HUES6 (cell line): Measurements from ENCODE around the gene GDF3.
"Not testable (repeated sequence)": the region's sequence is repeated elsewhere in the genome, so short reads cannot be mapped to it uniquely, and the experiment has no call there.

Experiments
- H3K27ac ChIP-seq: 2 replicates; pipeline ENCODE4 v1.7.0; 2013; ENCODE audit warnings: low read depth, mild to moderate bottlenecking, low read length, inconsistent platforms
- H3K27me3 ChIP-seq: 2 replicates; pipeline ENCODE4 v1.6.1; 2013; ENCODE audit warnings: low read length; ENCODE audit not compliant: control insufficient read depth, insufficient read depth
- H3K36me3 ChIP-seq: 2 replicates; pipeline ENCODE4 v1.6.1; 2013; ENCODE audit warnings: low read length; ENCODE audit not compliant: control insufficient read depth, insufficient read depth
- H3K4me1 ChIP-seq: 2 replicates; pipeline ENCODE4 v1.6.1; 2013; ENCODE audit warnings: low read length; ENCODE audit not compliant: control insufficient read depth, insufficient read depth
- H3K4me3 ChIP-seq: 2 replicates; pipeline ENCODE4 v1.5.1; 2013; ENCODE audit warnings: low read depth, low read length
- H3K9ac ChIP-seq: one replicate; pipeline ENCODE4 v1.6.1; 2013; ENCODE audit warnings: mild to moderate bottlenecking, low read length
- H3K9me3 ChIP-seq: 2 replicates; pipeline ENCODE4 v1.6.1; 2013; ENCODE audit warnings: low read depth, low read length; ENCODE audit not compliant: control insufficient read depth, insufficient read depth

The GDF3 gene

DNA sequence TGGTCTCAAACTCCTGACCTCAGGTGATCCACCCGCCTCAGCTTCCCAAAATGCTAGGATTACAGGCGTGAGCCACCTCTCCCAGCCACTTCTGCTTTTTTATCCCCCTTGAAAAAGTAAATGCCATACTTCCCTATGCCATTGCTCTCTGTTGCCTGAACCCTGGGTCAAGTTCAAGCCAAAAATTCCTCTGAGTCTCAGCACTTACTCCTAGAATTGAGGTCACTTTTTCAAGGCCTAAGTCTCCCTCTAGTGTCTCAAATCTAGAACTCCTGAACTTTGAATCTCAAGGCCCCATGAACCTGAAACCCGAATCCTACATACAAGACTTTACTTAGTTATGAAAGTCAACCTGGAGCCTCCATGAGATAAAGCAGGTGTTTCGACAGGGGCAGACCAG, 28.4 kb downstream of the GDF3 start:
- Histone ChIP-seq H3K9me3 (no peaks in the 10 kb centered on the region), H3K27ac (no peak overlapping the region)

GRCh38 chr12:7666595-7666994, 29.0 kb downstream of the GDF3 start:
- H3K4me1 ChIP-seq, result no peaks in the 10 kb centered on the region
- H3K36me3 ChIP-seq, result no peaks in the 10 kb centered on the region
- H3K9ac ChIP-seq, result no peak overlapping the region
- no peaks in the 10 kb centered on the region for H3K9me3 ChIP-seq
- no peak overlapping the region for H3K27ac ChIP-seq
- no peaks in the 10 kb centered on the region for H3K27me3 ChIP-seq
- H3K4me3 ChIP-seq, result no peak overlapping the region

More for the DNA sequence above, 28.4 kb downstream of the GDF3 start:
- no peaks in the 10 kb centered on the region for H3K4me1 ChIP-seq
- no peaks in the 10 kb centered on the region for H3K36me3 ChIP-seq
- H3K27me3 ChIP-seq, result no peaks in the 10 kb centered on the region
- no peak overlapping the region for H3K4me3 ChIP-seq
- no peak overlapping the region for H3K9ac ChIP-seq

DNA sequence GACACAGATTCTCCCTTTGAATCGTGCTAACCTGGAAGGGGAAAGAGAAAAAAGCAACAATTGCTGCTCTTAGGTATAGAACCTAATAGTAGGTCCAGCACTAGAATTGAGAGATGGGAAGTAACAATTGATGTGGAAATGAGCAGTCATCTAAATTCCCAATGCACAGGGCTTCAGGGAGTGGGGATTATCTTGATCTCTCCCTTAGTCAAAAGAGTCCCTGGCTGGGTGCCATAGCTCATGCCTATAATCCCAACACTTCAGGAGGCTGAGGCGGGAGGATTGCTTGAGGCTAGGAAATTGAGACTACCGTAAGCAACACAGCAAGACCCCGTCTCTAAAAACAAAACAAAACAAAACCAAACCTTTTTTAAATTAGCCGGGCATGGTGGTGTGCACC, 33.8 kb downstream of the GDF3 start:
- no peaks in the 10 kb centered on the region for H3K4me1 ChIP-seq
- H3K9ac ChIP-seq, result no peak overlapping the region
- H3K27me3 ChIP-seq, result no peaks in the 10 kb centered on the region
- H3K36me3 ChIP-seq, result no peaks in the 10 kb centered on the region
- H3K4me3 ChIP-seq, result no peak overlapping the region
- H3K9me3 ChIP-seq, result no peaks in the 10 kb centered on the region
- H3K27ac ChIP-seq, result no peak overlapping the region

DNA sequence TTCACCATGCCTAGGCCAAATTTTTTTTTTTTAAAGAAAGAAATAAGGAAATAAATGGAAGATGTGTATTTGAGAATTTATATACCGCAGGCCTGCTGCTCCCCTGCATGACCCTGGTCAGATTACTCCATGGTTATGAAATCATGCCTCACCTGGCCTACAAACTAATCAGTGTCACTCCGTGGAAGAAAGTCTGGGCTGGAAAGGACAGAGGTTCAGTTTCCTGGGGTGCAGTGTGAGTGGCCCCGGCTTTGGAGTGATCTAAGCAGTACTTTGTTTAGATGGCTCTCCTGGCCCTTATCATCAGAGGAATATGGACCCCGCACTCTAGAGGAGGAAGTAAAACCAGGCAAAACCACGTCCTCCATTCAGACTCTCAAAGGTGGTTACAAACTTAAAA, 39.5 kb downstream of the GDF3 start:
- no peaks in the 10 kb centered on the region for H3K9me3 ChIP-seq
- H3K9ac ChIP-seq, result no peak overlapping the region
- H3K4me1 ChIP-seq, result no peaks in the 10 kb centered on the region
- H3K27me3 ChIP-seq, result no peaks in the 10 kb centered on the region
- H3K27ac ChIP-seq, result no peak overlapping the region
- no peaks in the 10 kb centered on the region for H3K36me3 ChIP-seq
- no peak overlapping the region for H3K4me3 ChIP-seq

GRCh38 chr12:7650091-7650490, 45.5 kb downstream of the GDF3 start:
- Histone ChIP-seq H3K4me1 (peaks cover 14% of the 10 kb centered on the region), H3K27me3 (no peaks in the 10 kb centered on the region), H3K9me3 (no peaks in the 10 kb centered on the region), H3K27ac (no peak overlapping the region), H3K36me3 (no peaks in the 10 kb centered on the region), H3K9ac (no peak overlapping the region), H3K4me3 (no peak overlapping the region)

GRCh38 chr12:7647071-7647470, 48.5 kb downstream of the GDF3 start:
- Histone ChIP-seq H3K9me3 (no peaks in the 10 kb centered on the region), H3K27ac (no peak overlapping the region), H3K4me1 (peaks cover 28% of the 10 kb centered on the region), H3K36me3 (no peaks in the 10 kb centered on the region), H3K9ac (no peak overlapping the region), H3K4me3 (no peak overlapping the region), H3K27me3 (no peaks in the 10 kb centered on the region)

- Histone ChIP-seq H3K9me3 (no peaks in the 10 kb centered on the region), H3K9ac (no peak overlapping the region), H3K36me3 (no peaks in the 10 kb centered on the region), H3K27me3 (no peaks in the 10 kb centered on the region), H3K4me1 (peaks cover 35% of the 10 kb centered on the region), H3K4me3 (no peak overlapping the region), H3K27ac (no peak overlapping the region)
Measured at GRCh38 chr12:7646178-7646475, 49.4 kb downstream of the GDF3 start.

DNA sequence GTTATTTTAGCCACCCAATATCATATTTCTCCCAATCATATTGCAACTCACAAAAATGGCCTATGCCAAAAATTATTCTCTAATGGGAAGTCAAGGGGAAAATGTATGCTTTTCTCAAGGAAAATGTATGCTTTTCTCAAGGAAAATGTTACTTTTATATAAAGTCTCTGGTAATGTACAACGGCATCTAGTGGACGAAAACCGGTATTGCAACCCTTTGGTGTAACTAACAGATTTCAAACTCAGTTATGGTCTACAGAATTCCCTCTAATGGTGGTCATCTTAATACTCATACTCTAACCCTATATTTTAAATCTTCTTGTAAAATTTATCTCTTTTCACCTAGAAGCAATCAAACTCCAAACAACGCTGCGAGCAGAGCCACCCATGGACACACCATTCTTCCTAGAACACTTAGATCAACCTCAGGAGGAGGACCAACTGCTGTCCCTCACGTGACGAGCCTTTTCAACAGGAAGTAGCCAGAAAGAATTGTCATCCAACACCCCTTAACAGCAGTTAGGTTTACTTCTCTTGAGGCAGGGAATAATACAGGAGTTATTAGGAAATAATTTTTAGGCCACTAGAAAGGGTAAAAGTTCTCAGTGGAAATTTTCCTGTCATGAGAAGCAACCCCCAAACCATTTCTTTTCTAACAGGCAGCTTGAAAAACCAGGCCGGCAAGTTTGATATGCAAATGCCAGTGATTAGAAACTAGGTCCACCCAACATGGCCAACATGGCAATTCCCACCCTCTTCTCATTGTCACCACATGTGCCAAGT, 50.0 kb downstream of the GDF3 start:
- Histone ChIP-seq H3K9ac (no peak overlapping the region), H3K27me3 (no peaks in the 10 kb centered on the region), H3K4me3 (no peak overlapping the region), H3K4me1 (peaks cover 36% of the 10 kb centered on the region), H3K9me3 (no peaks in the 10 kb centered on the region), H3K36me3 (no peaks in the 10 kb centered on the region), H3K27ac (no peak overlapping the region)

- H3K36me3 ChIP-seq, result no peaks in the 10 kb centered on the region
- no peak overlapping the region for H3K9ac ChIP-seq
- no peak overlapping the region for H3K4me3 ChIP-seq
- peak overlapping the region; percentile 39; the same call in 1 of the 2 replicates for H3K27ac ChIP-seq
- no peaks in the 10 kb centered on the region for H3K27me3 ChIP-seq
- no peaks in the 10 kb centered on the region for H3K9me3 ChIP-seq
- H3K4me1 ChIP-seq, result peaks cover 40% of the 10 kb centered on the region
Measured at GRCh38 chr12:7642876-7643309, 52.7 kb downstream of the GDF3 start.

DNA sequence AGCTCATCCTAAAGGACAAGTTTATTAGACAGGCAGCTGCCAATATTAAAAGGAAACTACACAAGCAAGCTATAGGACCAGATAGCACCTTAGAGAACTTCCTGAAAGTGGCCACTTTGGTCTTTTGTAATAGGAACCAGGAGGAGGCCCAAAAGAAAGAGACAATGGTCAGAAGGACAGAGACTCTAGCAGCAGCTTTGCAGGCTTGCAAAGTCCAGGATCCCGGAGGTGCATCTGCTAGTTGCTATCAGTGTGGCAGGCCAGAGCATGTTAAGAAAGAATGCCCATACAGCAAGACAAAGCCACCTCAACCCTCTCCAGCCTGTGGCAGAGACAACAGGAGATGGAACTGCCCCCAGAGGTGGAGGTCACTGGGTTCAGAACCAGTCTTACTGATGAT, 53.3 kb downstream of the GDF3 start:
- Histone ChIP-seq H3K9ac (peak overlapping the region; percentile 51), H3K4me1 (peaks cover 46% of the 10 kb centered on the region)

DNA sequence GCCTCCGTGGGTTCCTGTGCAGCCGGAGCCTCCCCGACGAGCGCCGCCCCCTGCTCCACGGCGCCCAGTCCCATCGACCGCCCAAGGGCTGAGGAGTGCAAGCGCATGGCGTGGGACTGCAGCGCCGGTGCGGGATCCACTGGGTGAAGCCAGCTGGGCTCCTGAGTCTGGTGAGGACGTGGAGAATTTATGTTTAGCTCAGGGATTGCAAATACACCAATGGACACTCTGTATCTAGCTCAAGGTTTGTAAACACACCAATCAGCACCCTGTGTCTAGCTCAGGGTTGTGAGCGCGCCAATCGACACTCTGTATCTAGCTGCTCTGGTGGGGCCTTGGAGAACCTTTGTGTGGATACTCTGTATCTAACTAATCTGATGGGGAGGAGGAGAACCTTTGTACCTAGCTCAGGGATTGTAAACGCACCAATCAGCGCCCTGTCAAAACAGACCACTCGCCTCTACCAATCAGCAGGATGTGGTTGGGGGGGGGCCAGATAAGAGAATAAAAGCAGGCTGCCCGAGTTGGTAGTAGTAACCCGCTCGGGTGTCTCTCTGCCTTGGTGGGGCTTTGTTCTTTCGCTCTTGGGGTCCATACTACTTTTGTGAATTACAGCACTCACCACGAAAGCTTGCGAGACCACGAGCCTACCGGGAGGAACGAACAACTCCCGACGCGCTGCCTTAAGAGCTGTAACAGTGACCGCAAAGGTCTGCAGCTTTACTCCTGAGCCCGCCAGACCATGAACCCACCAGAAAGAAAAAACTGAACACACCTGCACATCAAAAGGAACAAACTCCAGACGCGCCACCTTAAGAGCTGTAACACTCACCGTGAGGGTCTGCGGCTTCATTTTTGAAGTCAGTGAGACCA, 55.2 kb downstream of the GDF3 start:
- not testable (repeated sequence) for H3K27me3 ChIP-seq, H3K36me3 ChIP-seq, H3K27ac ChIP-seq, H3K4me3 ChIP-seq, H3K9me3 ChIP-seq
- peak overlapping the region; percentile 34 for H3K9ac ChIP-seq
- peaks cover 35% of the 10 kb centered on the region for H3K4me1 ChIP-seq

More for the DNA sequence above, 53.3 kb downstream of the GDF3 start:
- Histone ChIP-seq H3K27me3 (no peaks in the 10 kb centered on the region), H3K9me3 (no peaks in the 10 kb centered on the region), H3K27ac (peak overlapping the region; percentile 39; the same call in 1 of the 2 replicates), H3K4me3 (no peak overlapping the region), H3K36me3 (no peaks in the 10 kb centered on the region)
